PFSK-1 (cell line): ENCODE data around the gene ZSCAN5A.

Experiments used
- FOXP2 ChIP-seq: optimal IDR thresholded peaks from 2 replicates; pipeline ENCODE3; 2011; ENCODE audit warnings: borderline replicate concordance, control low read depth, inconsistent platforms; ENCODE audit not compliant: insufficient read depth; ENCODE audit errors: extremely low read length, extremely low read depth
- POLR2AphosphoS5 ChIP-seq: IDR thresholded peaks from 2 replicates; pipeline ENCODE4 v1.6.1; 2012; ENCODE audit warnings: low read depth, mild to moderate bottlenecking, control low read depth, low read length, moderate library complexity
- SIN3A ChIP-seq: IDR thresholded peaks from 2 replicates; pipeline ENCODE4 v1.6.1; 2012; ENCODE audit warnings: mild to moderate bottlenecking, low read length, moderate library complexity, borderline replicate concordance; ENCODE audit not compliant: insufficient read depth
- TAF1 ChIP-seq: IDR thresholded peaks from 2 replicates; pipeline ENCODE4 v1.6.1; 2012; ENCODE audit warnings: low read length, control low read depth, borderline replicate concordance; ENCODE audit not compliant: insufficient read depth
- TF ChIP-seq, protein P1 (sequence below), 2 experiments: IDR thresholded peaks; 2 replicates each; pipeline versions ENCODE4 v1.6.1 to v1.8.0; 2011 to 2012; ENCODE audit warnings: low read depth in 2 of 2, low read length in 2 of 2, control low read depth in 1 of 2, inconsistent platforms in 1 of 2, mild to moderate bottlenecking in 1 of 2, moderate library complexity in 1 of 2; ENCODE audit not compliant: insufficient read depth in 1 of 2

ZSCAN5A gene

DNA sequence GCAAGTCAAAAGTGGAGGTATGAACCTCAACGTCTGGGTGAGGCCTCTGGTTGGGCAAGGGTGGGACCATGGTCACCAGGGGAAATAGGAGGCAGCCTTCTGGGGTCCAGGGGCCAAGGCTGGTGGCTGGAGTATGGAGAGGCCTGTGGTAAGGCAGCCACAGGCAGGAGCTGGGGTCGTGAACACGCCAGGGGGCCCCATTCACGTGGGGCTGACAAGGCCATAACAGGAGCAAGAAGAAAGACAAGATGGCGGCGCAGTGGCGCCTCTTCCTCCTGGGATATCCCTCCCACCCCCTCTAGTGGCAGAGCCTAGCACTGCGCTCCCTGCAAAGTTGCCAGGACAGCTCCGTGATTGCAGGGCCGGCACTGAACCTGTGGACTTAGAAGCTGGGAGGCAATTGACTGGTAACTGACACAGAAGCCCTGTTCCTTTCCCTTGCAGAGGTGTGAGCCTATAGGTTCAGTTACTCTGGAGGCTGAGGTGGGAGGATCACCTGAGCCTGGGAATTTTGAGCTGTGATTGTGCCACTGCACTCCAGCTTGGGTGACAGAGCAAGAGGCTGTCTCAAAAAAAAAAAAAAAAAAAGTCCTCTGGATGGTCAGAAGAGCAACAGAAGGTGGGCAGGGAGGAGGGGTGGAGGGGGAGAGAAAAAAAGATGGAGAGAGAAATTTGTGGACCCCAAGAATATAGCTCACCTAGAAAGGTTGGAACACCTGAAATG, 61.8 kb downstream of the ZSCAN5A start:
- TF ChIP-seq, protein P1, sequence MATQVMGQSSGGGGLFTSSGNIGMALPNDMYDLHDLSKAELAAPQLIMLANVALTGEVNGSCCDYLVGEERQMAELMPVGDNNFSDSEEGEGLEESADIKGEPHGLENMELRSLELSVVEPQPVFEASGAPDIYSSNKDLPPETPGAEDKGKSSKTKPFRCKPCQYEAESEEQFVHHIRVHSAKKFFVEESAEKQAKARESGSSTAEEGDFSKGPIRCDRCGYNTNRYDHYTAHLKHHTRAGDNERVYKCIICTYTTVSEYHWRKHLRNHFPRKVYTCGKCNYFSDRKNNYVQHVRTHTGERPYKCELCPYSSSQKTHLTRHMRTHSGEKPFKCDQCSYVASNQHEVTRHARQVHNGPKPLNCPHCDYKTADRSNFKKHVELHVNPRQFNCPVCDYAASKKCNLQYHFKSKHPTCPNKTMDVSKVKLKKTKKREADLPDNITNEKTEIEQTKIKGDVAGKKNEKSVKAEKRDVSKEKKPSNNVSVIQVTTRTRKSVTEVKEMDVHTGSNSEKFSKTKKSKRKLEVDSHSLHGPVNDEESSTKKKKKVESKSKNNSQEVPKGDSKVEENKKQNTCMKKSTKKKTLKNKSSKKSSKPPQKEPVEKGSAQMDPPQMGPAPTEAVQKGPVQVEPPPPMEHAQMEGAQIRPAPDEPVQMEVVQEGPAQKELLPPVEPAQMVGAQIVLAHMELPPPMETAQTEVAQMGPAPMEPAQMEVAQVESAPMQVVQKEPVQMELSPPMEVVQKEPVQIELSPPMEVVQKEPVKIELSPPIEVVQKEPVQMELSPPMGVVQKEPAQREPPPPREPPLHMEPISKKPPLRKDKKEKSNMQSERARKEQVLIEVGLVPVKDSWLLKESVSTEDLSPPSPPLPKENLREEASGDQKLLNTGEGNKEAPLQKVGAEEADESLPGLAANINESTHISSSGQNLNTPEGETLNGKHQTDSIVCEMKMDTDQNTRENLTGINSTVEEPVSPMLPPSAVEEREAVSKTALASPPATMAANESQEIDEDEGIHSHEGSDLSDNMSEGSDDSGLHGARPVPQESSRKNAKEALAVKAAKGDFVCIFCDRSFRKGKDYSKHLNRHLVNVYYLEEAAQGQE (IDR thresholded peaks at IDR 0.05; ENCODE audit: insufficient read depth in 1 of 2, low read depth in 2 of 2, low read length in 2 of 2), result no peak; a peak in 1 of 4 replicates
- TF ChIP-seq FOXP2, result no peak
- TF ChIP-seq POLR2AphosphoS5, result no peak
- no peak for TF ChIP-seq TAF1
- no peak for TF ChIP-seq SIN3A

DNA sequence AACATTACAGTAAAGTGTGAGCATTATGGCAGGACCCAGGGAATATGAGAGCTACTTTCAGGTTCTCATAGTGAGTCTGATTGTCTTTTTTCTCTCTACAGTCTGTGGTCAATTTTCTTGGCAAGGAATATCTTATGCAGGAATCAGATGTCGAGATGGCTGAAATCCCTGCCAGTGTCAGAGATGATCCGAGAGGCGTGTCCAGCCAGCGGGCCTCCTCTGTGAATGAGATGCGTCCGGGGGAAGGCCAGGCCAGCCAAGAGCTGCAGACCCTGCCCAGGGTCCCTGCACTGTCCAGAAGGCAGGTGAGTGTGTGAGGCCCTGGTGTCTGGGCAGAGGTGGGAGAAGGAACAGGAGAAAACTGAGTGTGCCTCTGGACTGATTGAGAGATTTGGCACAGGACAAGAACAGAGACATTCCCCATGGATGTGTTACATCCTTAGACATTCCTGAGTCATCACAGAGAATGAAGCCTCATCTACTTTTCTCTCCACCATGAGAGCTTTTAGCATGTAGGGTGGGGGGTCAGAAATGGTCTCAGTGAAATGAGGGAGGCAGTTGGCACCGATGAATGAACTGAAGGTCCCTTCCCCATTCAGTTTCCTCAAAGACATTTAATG, 69.4 kb downstream of the ZSCAN5A start:
- TF ChIP-seq TAF1, result no peak
- TF ChIP-seq, protein P1 (IDR thresholded peaks at IDR 0.05; ENCODE audit: insufficient read depth in 1 of 2, low read depth in 2 of 2, low read length in 2 of 2), result no peak
- no peak for TF ChIP-seq FOXP2
- no peak for TF ChIP-seq SIN3A
- TF ChIP-seq POLR2AphosphoS5, result no peak

GRCh38 chr19:56223481-56223880, 91.2 kb downstream of the ZSCAN5A start:
- TF ChIP-seq SIN3A (no peak), FOXP2 (no peak), POLR2AphosphoS5 (no peak), TAF1 (no peak)
- TF ChIP-seq, protein P1 (IDR thresholded peaks at IDR 0.05; ENCODE audit: insufficient read depth in 1 of 2, low read depth in 2 of 2, low read length in 2 of 2), result no peak

DNA sequence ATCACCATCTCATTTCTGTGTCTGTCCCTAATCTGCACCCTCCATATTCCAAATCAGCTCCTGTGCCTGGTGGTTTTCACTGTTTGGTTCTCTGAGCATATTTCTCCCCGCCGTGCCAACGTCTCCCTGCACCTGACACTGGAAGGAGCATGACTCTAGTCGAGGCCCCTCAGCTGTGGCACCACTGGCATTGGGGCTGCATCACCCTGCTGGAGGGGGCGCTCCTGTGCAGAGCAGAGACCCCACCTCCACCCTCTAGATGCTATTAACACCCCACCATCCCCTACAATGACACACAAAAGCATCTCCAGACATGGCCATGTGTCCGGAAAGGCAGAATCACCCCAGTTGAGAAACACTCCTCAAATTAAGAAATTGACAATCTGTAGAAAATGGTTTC, 91.7 kb downstream of the ZSCAN5A start:
- TF ChIP-seq SIN3A (no peak), POLR2AphosphoS5 (no peak), FOXP2 (no peak), TAF1 (no peak)
- TF ChIP-seq, protein P1 (IDR thresholded peaks at IDR 0.05; ENCODE audit: insufficient read depth in 1 of 2, low read depth in 2 of 2, low read length in 2 of 2), result no peak
